ENCODE data around the gene EFEMP1. TPM values are rescaled to one million over a fixed set of nuclear protein-coding genes. Genes with fewer than 3 reads are reported as not detected.

Gene EFEMP1
- total and polyA plus RNA-seq, 2 of the 13 experiments (the other 11 are each of a cell fraction or from before 2014, with no cell fraction given): not detected

DNA sequence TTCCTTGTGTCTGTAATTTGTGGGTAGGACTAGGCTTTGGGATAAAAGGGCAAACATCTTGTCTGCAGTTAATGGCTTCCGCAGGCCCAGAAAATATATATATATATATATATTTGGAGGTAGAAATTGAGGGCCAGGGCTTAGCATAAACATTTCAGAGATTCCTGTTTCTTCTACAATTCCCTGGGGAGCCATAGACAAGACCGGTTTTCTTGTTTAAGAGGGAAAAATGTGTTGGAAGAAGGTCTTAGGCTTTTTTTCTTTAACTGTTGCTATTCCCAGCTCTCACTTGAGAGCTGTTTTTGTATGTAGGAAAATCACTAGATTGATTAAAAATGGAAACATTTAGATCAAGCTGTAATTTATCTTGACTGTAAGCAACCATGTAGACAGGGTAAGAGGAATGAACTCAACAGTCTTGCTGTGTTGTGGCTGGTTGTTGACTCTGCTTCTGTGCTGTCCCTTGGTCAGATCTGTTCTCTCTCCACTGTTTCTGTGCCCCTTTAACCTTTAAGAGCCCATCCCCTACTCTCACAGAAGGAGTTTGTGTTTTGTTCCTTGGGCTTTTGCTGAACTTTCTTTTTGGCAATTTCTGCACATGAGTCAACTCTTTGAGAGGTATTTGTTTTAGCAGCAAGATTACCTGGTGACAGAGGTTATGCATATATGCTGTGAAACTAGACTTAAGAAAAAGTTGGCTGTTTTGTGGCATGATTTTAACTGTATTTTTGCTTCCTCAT lies 58.3 kb downstream of the EFEMP1 start:
- Histone ChIP-seq H2AFZ (ENCODE audit: low read length) (no peak overlapping the region), H3K79me2 (ENCODE audit: insufficient read depth, low read length) (no peaks in the 10 kb centered on the region), H3K9ac (ENCODE audit: insufficient read depth, low read depth, low read length) (no peak overlapping the region), H3K4me3 (replicated peaks in 1 of 3; ENCODE audit: insufficient read depth in 1 of 3, low read depth in 2 of 3, low read length in 3 of 3) (no peak overlapping the region), H3K4me1 (ENCODE audit: insufficient read depth, low read length) (no peaks in the 10 kb centered on the region), H4K20me1 (ENCODE audit: insufficient read depth, low read length) (no peaks in the 10 kb centered on the region), H3K4me2 (ENCODE audit: low read depth, low read length) (no peak overlapping the region), H3K27me3 (ENCODE audit: control insufficient read depth in 1 of 2, insufficient read depth in 2 of 2, low read length in 2 of 2) (no peaks in the 10 kb centered on the region), H3K36me3 (replicated peaks in 1 of 2; ENCODE audit: control insufficient read depth in 1 of 2, insufficient read depth in 2 of 2, low read length in 2 of 2) (no peaks in the 10 kb centered on the region), H3K9me3 (ENCODE audit: low read length) (no peaks in the 10 kb centered on the region), H3K27ac (ENCODE audit: extremely low read length, insufficient read depth, low read length) (no peak overlapping the region)
- FAIRE-seq: no peak
- TF ChIP-seq KLF13 (CRISPR knock-in tag; IDR thresholded peaks at IDR 0.05) (no peak), KLF16 (CRISPR knock-in tag; IDR thresholded peaks at IDR 0.05) (no peak), ZNF274 (CRISPR knock-in tag; IDR thresholded peaks at IDR 0.05) (no peak), ZNF616 (CRISPR knock-in tag; IDR thresholded peaks at IDR 0.05; ENCODE audit: low read depth) (no peak), MXD4 (CRISPR knock-in tag; IDR thresholded peaks at IDR 0.05) (no peak)
- TF ChIP-seq, protein P1, sequence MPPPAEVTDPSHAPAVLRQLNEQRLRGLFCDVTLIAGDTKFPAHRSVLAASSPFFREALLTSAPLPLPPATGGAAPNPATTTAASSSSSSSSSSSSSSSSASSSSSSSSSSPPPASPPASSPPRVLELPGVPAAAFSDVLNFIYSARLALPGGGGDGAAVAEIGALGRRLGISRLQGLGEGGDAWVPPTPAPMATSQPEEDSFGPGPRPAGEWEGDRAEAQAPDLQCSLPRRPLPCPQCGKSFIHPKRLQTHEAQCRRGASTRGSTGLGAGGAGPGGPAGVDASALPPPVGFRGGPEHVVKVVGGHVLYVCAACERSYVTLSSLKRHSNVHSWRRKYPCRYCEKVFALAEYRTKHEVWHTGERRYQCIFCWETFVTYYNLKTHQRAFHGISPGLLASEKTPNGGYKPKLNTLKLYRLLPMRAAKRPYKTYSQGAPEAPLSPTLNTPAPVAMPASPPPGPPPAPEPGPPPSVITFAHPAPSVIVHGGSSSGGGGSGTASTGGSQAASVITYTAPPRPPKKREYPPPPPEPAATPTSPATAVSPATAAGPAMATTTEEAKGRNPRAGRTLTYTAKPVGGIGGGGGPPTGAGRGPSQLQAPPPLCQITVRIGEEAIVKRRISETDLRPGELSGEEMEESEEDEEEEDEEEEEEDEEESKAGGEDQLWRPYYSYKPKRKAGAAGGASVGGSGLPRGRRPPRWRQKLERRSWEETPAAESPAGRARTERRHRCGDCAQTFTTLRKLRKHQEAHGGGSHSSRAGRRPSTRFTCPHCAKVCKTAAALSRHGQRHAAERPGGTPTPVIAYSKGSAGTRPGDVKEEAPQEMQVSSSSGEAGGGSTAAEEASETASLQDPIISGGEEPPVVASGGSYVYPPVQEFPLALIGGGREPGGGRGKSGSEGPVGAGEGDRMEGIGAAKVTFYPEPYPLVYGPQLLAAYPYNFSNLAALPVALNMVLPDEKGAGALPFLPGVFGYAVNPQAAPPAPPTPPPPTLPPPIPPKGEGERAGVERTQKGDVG (CRISPR knock-in tag; IDR thresholded peaks at IDR 0.05; ENCODE audit: borderline replicate concordance): no peak
- TF ChIP-seq, protein P2, sequence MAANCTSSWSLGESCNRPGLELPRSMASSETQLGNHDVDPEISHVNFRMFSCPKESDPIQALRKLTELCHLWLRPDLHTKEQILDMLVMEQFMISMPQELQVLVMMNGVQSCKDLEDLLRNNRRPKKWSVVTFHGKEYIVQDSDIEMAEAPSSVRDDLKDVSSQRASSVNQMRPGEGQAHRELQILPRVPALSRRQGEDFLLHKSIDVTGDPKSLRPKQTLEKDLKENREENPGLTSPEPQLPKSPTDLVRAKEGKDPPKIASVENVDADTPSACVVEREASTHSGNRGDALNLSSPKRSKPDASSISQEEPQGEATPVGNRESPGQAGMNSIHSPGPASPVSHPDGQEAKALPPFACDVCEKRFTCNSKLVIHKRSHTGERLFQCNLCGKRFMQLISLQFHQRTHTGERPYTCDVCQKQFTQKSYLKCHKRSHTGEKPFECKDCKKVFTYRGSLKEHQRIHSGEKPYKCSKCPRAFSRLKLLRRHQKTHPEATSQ (CRISPR knock-in tag; IDR thresholded peaks at IDR 0.05; ENCODE audit: borderline replicate concordance): no peak
- in situ Hi-C loops (cut with HindIII; ENCODE audit: extremely low pct_ligation_motif_present, low pct_unique_long_range_greater_than_20kb) (no loop called here), intact Hi-C loops (cut with micrococcal nuclease; ENCODE audit: unreplicated experiment) (no loop called here)
- CTCF ChIA-PET (ENCODE audit: low intra/inter-chr PET ratio, low total read pairs): no interaction called here
- no TSS peak for BruUV-seq (replicated peaks)
- ATAC-seq: no peak
- DNase-seq (ENCODE audit: low spot score): no peak
- POLR2A ChIA-PET: no interaction called here
- 39% methylated on average over 2 of the region's 2 CpGs for WGBS (ENCODE audit: low lambda C conversion rate)
